SK-N-SH (cell line): ENCODE data around the gene SYNJ1.

Experiments used
- MXI1 ChIP-seq: IDR thresholded peaks from 2 replicates; pipeline ENCODE4 v1.6.1; 2012; ENCODE audit warnings: mild to moderate bottlenecking, low read depth, low read length, improper control_type of control experiment
- TF ChIP-seq, protein P1 (sequence below): IDR thresholded peaks from 2 replicates; pipeline ENCODE4 v1.4.0; 2012; ENCODE audit warnings: low read depth, borderline replicate concordance
- TF ChIP-seq, protein P2 (sequence below): IDR thresholded peaks from 2 replicates; pipeline ENCODE4 v1.4.0; 2012; ENCODE audit warnings: low read depth

DNA sequence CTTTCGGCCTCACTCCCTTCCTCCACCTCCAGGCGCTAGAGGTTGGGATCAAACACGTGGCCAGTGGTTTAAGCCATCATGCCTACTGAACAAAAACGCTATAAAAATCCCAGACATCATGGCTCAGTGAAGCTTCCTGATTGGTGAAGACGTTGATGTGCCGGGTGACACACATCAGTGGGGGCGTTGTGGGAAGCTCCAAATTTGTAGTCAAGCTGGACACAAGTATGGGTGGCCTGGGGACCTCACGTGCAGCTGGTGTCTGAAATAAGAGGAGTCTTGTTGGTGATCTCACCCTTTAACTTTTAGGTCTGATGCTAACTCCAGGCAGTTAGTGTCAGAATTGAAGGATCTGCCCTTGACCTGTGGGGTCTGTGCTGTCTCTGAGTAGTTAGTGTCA lies 122.3 kb downstream of the SYNJ1 start:
- TF ChIP-seq, protein P1, sequence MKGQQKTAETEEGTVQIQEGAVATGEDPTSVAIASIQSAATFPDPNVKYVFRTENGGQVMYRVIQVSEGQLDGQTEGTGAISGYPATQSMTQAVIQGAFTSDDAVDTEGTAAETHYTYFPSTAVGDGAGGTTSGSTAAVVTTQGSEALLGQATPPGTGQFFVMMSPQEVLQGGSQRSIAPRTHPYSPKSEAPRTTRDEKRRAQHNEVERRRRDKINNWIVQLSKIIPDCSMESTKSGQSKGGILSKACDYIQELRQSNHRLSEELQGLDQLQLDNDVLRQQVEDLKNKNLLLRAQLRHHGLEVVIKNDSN, result no peak
- TF ChIP-seq, protein P2, sequence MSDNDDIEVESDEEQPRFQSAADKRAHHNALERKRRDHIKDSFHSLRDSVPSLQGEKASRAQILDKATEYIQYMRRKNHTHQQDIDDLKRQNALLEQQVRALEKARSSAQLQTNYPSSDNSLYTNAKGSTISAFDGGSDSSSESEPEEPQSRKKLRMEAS, result no peak
- TF ChIP-seq MXI1, result no peak
